ENCODE data around the gene TMOD3. TPM values are rescaled to one million over a fixed set of nuclear protein-coding genes. Genes with fewer than 3 reads are reported as not detected.

TMOD3 gene
- total and polyA plus RNA-seq, 2 of the 4 experiments (the other 2 are of a cell fraction), result 10.7 to 22.0 TPM

DNA sequence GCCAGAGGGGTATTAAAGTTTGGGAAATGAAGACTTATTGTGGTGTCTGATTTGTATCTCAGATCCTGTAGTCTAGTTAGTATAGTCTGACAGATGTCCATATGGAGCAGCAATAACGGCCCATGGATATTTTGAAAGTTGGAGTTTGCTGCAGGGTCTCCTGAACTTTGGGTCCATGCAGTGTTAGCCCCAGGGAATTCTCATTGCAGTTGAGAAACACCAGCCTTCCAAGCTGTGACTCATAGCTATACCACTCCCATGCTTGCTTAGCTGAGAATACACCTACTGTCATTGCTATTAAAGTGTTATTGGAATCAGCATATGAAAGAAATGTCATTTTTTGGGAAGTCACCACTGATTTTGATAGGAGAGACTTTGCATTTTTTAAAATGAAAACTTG is 48.8 kb upstream of the TMOD3 start:
- no CpG with 5 or more reads among the region's 1 CpG for WGBS, 2 experiments (ENCODE audit: extremely low coverage in 2 of 2, insufficient read length in 1 of 2)
- H3K4me3 ChIP-seq (ENCODE audit: insufficient read depth, low read depth, low read length), result no peak overlapping the region
- no peak overlapping the region for H3K18ac ChIP-seq (ENCODE audit: low read depth, low read length)
- TF ChIP-seq POLR2A (IDR thresholded peaks at IDR 0.05; ENCODE audit: low read depth, low read length), result no peak
- TF ChIP-seq, protein P1, sequence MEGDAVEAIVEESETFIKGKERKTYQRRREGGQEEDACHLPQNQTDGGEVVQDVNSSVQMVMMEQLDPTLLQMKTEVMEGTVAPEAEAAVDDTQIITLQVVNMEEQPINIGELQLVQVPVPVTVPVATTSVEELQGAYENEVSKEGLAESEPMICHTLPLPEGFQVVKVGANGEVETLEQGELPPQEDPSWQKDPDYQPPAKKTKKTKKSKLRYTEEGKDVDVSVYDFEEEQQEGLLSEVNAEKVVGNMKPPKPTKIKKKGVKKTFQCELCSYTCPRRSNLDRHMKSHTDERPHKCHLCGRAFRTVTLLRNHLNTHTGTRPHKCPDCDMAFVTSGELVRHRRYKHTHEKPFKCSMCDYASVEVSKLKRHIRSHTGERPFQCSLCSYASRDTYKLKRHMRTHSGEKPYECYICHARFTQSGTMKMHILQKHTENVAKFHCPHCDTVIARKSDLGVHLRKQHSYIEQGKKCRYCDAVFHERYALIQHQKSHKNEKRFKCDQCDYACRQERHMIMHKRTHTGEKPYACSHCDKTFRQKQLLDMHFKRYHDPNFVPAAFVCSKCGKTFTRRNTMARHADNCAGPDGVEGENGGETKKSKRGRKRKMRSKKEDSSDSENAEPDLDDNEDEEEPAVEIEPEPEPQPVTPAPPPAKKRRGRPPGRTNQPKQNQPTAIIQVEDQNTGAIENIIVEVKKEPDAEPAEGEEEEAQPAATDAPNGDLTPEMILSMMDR (conservative IDR thresholded peaks at IDR 0.05; ENCODE audit: low read depth, low read length), result no peak
- TF ChIP-seq MAFK (IDR thresholded peaks at IDR 0.05; ENCODE audit: low read depth, low read length), result no peak
- TF ChIP-seq SMC3 (IDR thresholded peaks at IDR 0.05; ENCODE audit: low read depth, low read length), result no peak
- no peak for TF ChIP-seq CHD1 (IDR thresholded peaks at IDR 0.05; ENCODE audit: low read depth, low read length)
- no peak for TF ChIP-seq MAZ (IDR thresholded peaks at IDR 0.05; ENCODE audit: borderline replicate concordance, low read depth, low read length)
- no peak for TF ChIP-seq BHLHE40 (IDR thresholded peaks at IDR 0.05; ENCODE audit: low read depth, low read length)
- TF ChIP-seq RAD21 (IDR thresholded peaks at IDR 0.05; ENCODE audit: low read length), result no peak
- TF ChIP-seq RFX5 (IDR thresholded peaks at IDR 0.05; ENCODE audit: low read depth, low read length), result no peak
- no peak for TF ChIP-seq RCOR1 (IDR thresholded peaks at IDR 0.05; ENCODE audit: insufficient replicate concordance, low read length)
- TF ChIP-seq, protein P2, sequence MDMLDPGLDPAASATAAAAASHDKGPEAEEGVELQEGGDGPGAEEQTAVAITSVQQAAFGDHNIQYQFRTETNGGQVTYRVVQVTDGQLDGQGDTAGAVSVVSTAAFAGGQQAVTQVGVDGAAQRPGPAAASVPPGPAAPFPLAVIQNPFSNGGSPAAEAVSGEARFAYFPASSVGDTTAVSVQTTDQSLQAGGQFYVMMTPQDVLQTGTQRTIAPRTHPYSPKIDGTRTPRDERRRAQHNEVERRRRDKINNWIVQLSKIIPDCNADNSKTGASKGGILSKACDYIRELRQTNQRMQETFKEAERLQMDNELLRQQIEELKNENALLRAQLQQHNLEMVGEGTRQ (IDR thresholded peaks at IDR 0.05; ENCODE audit: low read depth, low read length), result no peak
- TF ChIP-seq CEBPB (IDR thresholded peaks at IDR 0.05; ENCODE audit: low read depth, low read length), result no peak
- TF ChIP-seq NFE2L2 (IDR thresholded peaks at IDR 0.05; ENCODE audit: low read depth, low read length), result no peak
- no peak for TF ChIP-seq MXI1 (IDR thresholded peaks at IDR 0.05; ENCODE audit: borderline replicate concordance, low read depth, low read length)
- TF ChIP-seq, protein P3, sequence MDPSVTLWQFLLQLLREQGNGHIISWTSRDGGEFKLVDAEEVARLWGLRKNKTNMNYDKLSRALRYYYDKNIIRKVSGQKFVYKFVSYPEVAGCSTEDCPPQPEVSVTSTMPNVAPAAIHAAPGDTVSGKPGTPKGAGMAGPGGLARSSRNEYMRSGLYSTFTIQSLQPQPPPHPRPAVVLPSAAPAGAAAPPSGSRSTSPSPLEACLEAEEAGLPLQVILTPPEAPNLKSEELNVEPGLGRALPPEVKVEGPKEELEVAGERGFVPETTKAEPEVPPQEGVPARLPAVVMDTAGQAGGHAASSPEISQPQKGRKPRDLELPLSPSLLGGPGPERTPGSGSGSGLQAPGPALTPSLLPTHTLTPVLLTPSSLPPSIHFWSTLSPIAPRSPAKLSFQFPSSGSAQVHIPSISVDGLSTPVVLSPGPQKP (IDR thresholded peaks at IDR 0.05; ENCODE audit: borderline replicate concordance, low read depth, low read length), result no peak
- no peak for TF ChIP-seq FOS (IDR thresholded peaks at IDR 0.05; ENCODE audit: low read depth, low read length)
- H4K5ac ChIP-seq (ENCODE audit: low read depth, low read length), result no peak overlapping the region
- intact Hi-C loops (cut with micrococcal nuclease), result loop anchor here (10.0 kb wide), 1 partner anchor 444 kb away; no protein-coding TSS in a partner anchor
- H3K36me3 ChIP-seq (ENCODE audit: control insufficient read depth, insufficient read depth, low read length), result 0 out of 2 replicates have a peak, but pooled peaks cover 2% of the 10 kb centered on the region
- no peak overlapping the region for H3K9ac ChIP-seq (ENCODE audit: low read depth, low read length)
- no peak overlapping the region for H3K56ac ChIP-seq (ENCODE audit: extremely low read depth, insufficient read depth, low read length)
- ChIA-PET CTCF (interaction anchor here (1.1 to 2.4 kb wide), 2 partner anchors 50 to 131 kb away, joined by 4 to 6 read pairs; no protein-coding TSS in a partner anchor), POLR2A (ENCODE audit: unreplicated experiment) (no interaction called here)
- no peak overlapping the region for H3K4me2 ChIP-seq (ENCODE audit: low read depth, low read length)
- H2AK5ac ChIP-seq (ENCODE audit: low read depth, low read length), result no peak overlapping the region
- no peaks in the 10 kb centered on the region for H3K4me1 ChIP-seq (ENCODE audit: control insufficient read depth, insufficient read depth, low read length)
- H2BK15ac ChIP-seq (ENCODE audit: low read depth, low read length), result no peak overlapping the region
- no TSS peak for BruUV-seq (replicated peaks)
- H3K27ac ChIP-seq (ENCODE audit: insufficient read depth, low read length), result no peak overlapping the region
- H4K91ac ChIP-seq (ENCODE audit: insufficient read depth, low read depth, low read length), result no peak overlapping the region
- no peaks in the 10 kb centered on the region for H3K9me3 ChIP-seq (ENCODE audit: control insufficient read depth, insufficient read depth, low read length)
- no peaks in the 10 kb centered on the region for H3K27me3 ChIP-seq (ENCODE audit: control insufficient read depth, insufficient read depth, low read length)
- H3K23ac ChIP-seq (ENCODE audit: low read depth, low read length), result no peak overlapping the region
- dilution Hi-C loops (cut with HindIII; ENCODE audit: low sequenced_read_pairs, unreplicated experiment), result no loop called here
- H3K14ac ChIP-seq (replicated peaks; ENCODE audit: low read depth, low read length), result no peak overlapping the region
- H4K8ac ChIP-seq (ENCODE audit: low read depth in 2 of 2, low read length in 2 of 2), result no peak overlapping the region
- no peak overlapping the region for H2BK20ac ChIP-seq (ENCODE audit: low read depth, low read length)
- peak; percentile 15 for DNase-seq
- H2BK120ac ChIP-seq (ENCODE audit: low read depth, low read length), result no peak overlapping the region
- H2BK5ac ChIP-seq (ENCODE audit: low read depth, low read length, poor library complexity, severe bottlenecking), result no peak overlapping the region
- H3K9me1 ChIP-seq (ENCODE audit: insufficient read depth, low read length), result no peaks in the 10 kb centered on the region
- H3K4ac ChIP-seq (ENCODE audit: low read depth, low read length), result no peak overlapping the region
- no peak overlapping the region for H2AK9ac ChIP-seq (replicated peaks; ENCODE audit: low read depth, low read length, poor library complexity)
- H3K79me1 ChIP-seq (ENCODE audit: low read depth in 1 of 2, low read length in 2 of 2), result no peaks in the 10 kb centered on the region
- no peaks in the 10 kb centered on the region for H4K20me1 ChIP-seq (ENCODE audit: insufficient read depth, low read length)
- in situ Hi-C loops (cut with MboI; ENCODE audit: low sequenced_read_pairs), result no loop called here
- ATAC-seq (ENCODE audit: low read depth), result no peak
- H2AFZ ChIP-seq (replicated peaks; ENCODE audit: low read length, poor library complexity), result no peak overlapping the region

Data from IMR-90 (cell line).